Bronchial epithelial cell (primary cell): Measurements from ENCODE around the gene KL. TPM values are rescaled to one million over a fixed set of nuclear protein-coding genes. Genes with fewer than 3 reads are reported as not detected.

ENCODE experiments used
- DNase-seq: peaks from one replicate; pipeline ENCODE4 v3.0.0-alpha.2; 2010; ENCODE audit warnings: low read depth
- FAIRE-seq: peaks from 2 replicates; lab custom pipeline; 2011; peaks lifted over from hg19 to GRCh38; lab: Jason Lieb, UNC
- H3K27me3 ChIP-seq: 2 replicates; pipeline ENCODE4 v1.5.1; 2011; ENCODE audit warnings: low read length; ENCODE audit not compliant: control insufficient read depth, insufficient read depth
- H3K36me3 ChIP-seq: 2 replicates; pipeline ENCODE4 v1.5.1; 2011; ENCODE audit warnings: low read length; ENCODE audit not compliant: control insufficient read depth, insufficient read depth
- H3K4me3 ChIP-seq: 2 replicates; pipeline ENCODE4 v1.5.1; 2011; ENCODE audit warnings: mild to moderate bottlenecking, low read depth, low read length, control low read depth
- total RNA-seq: library from RNA; depleted of rRNA; stranded (reverse); fragments of >200 nt; gene quantifications from 2 replicates; pipeline ENCODE4 v1.2.1, GENCODE V29; 2014
- TF ChIP-seq, protein P1 (sequence below): IDR thresholded peaks from 2 replicates; pipeline ENCODE4 v1.5.1; 2011; ENCODE audit warnings: mild to moderate bottlenecking, moderate library complexity, low read length, control low read depth, inconsistent platforms; ENCODE audit not compliant: insufficient read depth, severe bottlenecking

Gene KL
- total RNA-seq, 1 donor from 2014 or later, result not detected

- TF ChIP-seq, protein P1, sequence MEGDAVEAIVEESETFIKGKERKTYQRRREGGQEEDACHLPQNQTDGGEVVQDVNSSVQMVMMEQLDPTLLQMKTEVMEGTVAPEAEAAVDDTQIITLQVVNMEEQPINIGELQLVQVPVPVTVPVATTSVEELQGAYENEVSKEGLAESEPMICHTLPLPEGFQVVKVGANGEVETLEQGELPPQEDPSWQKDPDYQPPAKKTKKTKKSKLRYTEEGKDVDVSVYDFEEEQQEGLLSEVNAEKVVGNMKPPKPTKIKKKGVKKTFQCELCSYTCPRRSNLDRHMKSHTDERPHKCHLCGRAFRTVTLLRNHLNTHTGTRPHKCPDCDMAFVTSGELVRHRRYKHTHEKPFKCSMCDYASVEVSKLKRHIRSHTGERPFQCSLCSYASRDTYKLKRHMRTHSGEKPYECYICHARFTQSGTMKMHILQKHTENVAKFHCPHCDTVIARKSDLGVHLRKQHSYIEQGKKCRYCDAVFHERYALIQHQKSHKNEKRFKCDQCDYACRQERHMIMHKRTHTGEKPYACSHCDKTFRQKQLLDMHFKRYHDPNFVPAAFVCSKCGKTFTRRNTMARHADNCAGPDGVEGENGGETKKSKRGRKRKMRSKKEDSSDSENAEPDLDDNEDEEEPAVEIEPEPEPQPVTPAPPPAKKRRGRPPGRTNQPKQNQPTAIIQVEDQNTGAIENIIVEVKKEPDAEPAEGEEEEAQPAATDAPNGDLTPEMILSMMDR, result no peak
- Histone ChIP-seq H3K27me3 (peaks cover 2% of the 10 kb centered on the region), H3K36me3 (no peaks in the 10 kb centered on the region), H3K4me3 (no peak overlapping the region)
- no peak for FAIRE-seq
- peak; percentile 84 for DNase-seq
Measured at GRCh38 chr13:32984857-32985626, 31.2 kb upstream of the KL start.

DNA sequence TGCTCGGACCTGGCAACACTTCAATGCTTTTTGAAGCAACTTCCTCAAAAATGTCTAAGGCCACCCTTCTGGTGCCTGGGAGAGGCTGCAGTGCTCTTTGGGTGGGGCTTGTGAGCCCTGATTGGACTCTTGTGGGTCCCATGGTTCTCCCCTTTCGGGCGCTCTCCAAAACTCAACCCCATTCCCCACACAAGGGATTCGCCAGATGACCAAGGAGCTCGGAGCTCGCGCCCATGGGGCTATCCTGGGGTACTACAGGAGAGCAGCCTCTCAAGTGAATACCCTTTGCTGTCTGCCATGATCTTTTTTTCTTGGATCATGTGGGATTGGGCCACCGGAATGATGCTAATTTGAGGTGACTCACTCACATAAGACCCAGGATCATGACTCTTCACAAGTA is 29.7 kb upstream of the KL start:
- TF ChIP-seq, protein P1, result no peak
- no peak for FAIRE-seq
- Histone ChIP-seq H3K4me3 (no peak overlapping the region), H3K27me3 (peaks cover 3% of the 10 kb centered on the region), H3K36me3 (no peaks in the 10 kb centered on the region)
- no peak for DNase-seq

DNA sequence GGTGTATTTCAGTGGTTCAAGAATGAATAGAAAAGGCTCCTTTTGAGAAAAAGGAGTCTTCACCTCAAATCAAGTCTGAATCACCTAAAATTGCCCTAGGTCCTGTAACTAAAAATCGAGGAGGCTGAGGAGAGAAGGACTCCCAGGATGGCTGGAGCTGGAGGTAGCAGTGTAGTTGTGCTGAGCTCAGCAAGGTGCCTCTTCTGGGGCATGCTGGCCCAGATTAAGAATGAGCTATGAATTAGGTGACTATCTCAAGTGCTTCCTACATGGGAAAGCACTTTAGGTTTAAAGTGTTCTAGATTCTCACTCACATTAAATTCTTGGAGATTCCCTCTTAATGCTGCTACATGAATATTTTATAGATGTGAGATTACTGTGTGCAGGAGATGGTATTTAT is 28.8 kb upstream of the KL start:
- H3K36me3 ChIP-seq, result no peaks in the 10 kb centered on the region
- TF ChIP-seq, protein P1, result no peak
- peaks cover 3% of the 10 kb centered on the region for H3K27me3 ChIP-seq
- no peak for FAIRE-seq
- H3K4me3 ChIP-seq, result no peak overlapping the region
- no peak for DNase-seq

DNA sequence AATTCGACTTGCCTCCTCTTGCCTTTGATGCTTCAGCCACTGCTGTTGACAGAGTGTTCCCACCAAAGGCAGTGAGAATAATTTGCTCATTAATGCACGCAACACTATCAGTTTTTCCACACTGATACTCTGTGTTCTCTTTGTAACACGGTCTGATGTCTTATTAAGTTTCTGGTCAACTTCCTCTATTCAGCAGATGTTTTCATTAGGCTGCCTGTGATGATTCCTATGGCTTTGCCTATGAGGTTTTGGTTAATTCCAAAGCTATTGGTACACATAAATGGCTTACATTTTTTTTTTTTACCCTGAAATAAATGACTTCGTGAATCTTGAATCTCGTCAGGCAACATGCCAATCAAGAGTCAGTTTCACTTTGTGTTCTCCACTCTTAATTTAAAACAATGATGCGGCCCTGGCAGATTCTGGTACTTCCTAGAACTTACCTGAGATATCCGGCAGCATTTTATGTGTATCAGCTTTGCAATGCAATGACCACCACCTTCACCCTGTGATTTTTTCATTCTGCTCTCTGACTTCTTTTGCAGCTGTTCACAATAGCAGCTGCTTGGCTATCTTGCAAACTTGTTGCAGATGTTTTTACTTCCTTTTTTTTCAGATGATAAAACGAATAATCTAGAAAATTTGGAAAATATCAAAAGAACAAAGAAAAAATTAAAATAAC is 27.5 kb upstream of the KL start:
- DNase-seq, result no peak
- H3K4me3 ChIP-seq, result no peak overlapping the region
- TF ChIP-seq, protein P1, result no peak
- no peak for FAIRE-seq
- peaks cover 3% of the 10 kb centered on the region for H3K27me3 ChIP-seq
- H3K36me3 ChIP-seq, result no peaks in the 10 kb centered on the region

DNA sequence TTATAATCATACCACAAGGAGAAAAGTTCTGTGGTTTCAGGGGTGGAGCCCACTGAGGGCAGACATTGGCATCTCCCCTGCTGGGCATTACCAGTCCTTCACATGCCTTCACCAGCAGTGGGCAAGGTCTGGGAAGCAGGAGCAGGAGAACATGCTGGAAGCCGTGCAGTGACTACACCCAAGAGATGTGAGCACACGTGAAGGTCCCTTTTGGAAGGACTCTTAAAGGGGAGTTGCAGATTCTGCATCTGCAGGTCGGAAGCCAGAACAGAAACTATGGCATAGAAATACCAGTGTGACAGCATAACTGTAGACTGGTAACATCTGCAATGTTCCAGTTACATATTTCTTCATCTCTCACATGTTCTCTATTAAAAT is 26.9 kb upstream of the KL start:
- DNase-seq (no peak), FAIRE-seq (no peak)
- no peak overlapping the region for H3K4me3 ChIP-seq
- H3K27me3 ChIP-seq, result peaks cover 3% of the 10 kb centered on the region
- TF ChIP-seq, protein P1, result no peak
- H3K36me3 ChIP-seq, result no peaks in the 10 kb centered on the region
